ENCODE measurements around the gene GLT1D1.
A peak's percentile ranks its signal among the peaks of the same experiment; 100 is the strongest.
"Not testable (repeated sequence)": the region's sequence is repeated elsewhere in the genome, so short reads cannot be mapped to it uniquely, and the experiment has no call there.

The GLT1D1 gene

GRCh38 chr12:128850400-128850799 lies 2.9 kb upstream of the GLT1D1 start:
- DNase-seq (ENCODE audit: insufficient read length, low spot score), result no peak
- FAIRE-seq, result no peak
- TF ChIP-seq, protein P1, sequence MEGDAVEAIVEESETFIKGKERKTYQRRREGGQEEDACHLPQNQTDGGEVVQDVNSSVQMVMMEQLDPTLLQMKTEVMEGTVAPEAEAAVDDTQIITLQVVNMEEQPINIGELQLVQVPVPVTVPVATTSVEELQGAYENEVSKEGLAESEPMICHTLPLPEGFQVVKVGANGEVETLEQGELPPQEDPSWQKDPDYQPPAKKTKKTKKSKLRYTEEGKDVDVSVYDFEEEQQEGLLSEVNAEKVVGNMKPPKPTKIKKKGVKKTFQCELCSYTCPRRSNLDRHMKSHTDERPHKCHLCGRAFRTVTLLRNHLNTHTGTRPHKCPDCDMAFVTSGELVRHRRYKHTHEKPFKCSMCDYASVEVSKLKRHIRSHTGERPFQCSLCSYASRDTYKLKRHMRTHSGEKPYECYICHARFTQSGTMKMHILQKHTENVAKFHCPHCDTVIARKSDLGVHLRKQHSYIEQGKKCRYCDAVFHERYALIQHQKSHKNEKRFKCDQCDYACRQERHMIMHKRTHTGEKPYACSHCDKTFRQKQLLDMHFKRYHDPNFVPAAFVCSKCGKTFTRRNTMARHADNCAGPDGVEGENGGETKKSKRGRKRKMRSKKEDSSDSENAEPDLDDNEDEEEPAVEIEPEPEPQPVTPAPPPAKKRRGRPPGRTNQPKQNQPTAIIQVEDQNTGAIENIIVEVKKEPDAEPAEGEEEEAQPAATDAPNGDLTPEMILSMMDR (IDR thresholded peaks at IDR 0.05; ENCODE audit: insufficient read depth, missing control alignments), result no peak

DNA sequence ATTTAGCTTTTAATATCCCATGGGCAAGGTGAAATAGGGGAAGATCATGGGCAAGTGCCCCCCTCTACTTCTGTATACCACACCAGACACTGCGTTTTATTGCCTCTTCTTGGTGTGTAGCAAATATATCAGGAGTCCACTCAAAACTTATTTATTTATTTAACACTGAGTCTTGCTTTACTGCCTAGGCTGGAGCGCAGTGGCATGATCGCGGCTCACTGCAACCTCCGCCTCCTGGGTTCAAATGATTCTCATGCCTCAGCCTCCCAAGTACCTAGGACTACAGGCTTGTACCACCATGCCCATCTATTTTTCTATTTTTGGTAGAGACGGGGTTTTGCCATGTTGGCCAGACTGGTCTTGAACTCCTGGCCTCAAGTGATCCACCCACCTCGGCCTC lies 1.8 kb upstream of the GLT1D1 start:
- not testable (repeated sequence) for FAIRE-seq

DNA sequence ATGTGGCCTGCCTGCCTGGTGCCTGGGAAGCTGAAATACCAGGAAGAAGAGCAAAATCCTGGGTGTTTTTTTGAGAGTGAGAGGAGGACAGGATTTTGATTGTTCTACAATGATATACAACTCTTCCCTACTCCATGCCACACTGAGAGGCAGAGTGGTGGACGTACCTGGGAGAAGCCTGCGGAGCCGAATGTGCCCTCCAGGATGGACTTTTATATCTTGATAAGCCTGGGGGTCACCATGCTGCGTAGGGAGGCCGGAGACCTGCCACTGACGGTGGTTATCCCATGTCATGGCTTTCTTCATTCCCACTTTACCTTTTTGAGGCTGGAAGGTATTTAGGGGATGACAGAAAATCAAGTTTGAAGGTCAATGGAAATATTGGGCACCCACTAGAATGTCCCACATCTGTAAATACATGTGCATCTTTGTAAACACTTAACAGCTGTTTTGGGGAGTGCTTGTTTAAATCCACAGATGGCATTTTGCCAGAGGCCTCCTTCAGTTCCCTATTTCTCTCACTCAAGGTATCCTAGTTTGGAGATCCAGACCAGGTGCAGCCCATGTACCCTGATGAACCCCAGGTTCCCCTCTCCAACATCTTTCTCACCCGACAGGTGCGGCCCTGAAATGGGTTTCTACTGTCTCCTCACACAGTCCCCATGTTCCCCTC lies 1.1 kb upstream of the GLT1D1 start:
- FAIRE-seq, result no peak
- TF ChIP-seq, protein P1 (IDR thresholded peaks at IDR 0.05; ENCODE audit: insufficient read depth, missing control alignments), result no peak

More for the DNA sequence above, 1.8 kb upstream of the GLT1D1 start:
- not testable (repeated sequence) for DNase-seq (ENCODE audit: insufficient read length, low spot score)

DNA sequence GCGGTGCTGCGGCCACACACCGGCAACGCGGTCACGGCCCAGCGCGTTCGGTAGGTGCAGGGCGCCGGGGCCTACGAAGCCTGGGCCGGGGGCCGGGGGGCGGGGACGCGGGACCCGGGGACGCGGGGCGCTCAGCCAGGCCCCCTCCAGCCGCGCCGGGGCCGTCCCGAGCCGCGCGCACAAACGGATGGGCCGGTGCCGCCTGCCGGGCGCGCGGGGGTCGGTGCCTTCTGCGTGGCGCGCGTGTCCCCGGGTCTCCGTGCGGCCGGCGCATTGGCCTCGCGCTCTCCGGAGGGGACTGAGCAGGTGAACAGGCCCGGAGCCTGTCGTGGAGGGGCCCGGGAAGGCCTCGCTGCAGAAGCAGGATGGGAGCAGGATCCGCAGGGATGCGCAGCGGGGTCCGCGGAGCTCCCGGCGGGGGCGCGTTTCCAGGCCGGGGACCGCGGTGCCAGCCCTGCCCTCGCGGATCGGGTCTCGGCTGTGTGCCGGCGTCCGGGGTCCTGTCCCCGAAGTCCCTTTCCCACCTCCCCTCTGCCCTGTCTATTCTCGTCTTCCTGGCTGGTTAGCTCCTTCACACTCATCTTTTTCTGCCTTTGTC lies 421 bp downstream of the GLT1D1 start:
- FAIRE-seq (no peak), DNase-seq (ENCODE audit: insufficient read length, low spot score) (peak; percentile 29)
- TF ChIP-seq, protein P1 (IDR thresholded peaks at IDR 0.05; ENCODE audit: insufficient read depth, missing control alignments), result no peak

More for the DNA sequence above, 1.1 kb upstream of the GLT1D1 start:
- no peak for DNase-seq (ENCODE audit: insufficient read length, low spot score)

DNA sequence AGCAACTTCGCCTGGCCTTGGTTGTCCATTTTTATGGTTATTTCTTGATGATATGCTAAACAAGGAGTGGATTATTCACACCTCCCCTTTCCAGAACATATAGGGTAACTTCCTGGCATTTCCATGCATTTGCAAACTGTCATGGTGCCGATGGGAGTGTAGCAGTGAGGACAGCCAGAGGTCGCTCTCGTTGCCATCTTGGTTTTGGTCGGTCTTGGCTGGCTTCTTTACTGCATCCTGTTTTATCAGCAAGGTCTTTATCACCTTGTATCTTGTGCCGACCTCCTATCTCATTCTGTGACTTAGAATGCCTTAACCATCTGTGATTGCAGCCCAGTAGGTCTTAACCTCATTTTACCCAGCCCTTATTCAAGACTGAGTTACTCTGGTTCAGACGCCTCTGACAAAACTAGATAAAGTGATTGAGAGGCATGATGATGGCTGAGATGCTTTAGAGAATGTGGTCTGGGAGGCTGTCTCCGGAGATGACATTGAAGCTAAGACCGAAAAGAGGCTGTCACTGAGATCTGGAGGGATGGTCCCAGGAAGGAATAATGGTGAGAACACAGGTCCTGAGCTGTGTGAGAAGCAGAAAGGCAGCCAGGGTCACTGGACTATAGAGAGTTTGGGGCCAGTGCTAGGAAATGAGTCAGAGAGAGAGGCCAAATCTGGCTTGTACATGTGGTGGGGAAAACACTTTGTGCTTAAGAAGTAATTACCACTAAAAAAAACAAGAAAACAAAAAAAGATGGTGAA lies 2.9 kb downstream of the GLT1D1 start:
- DNase-seq (ENCODE audit: insufficient read length, low spot score) (no peak), FAIRE-seq (no peak)
- TF ChIP-seq, protein P1 (IDR thresholded peaks at IDR 0.05; ENCODE audit: insufficient read depth, missing control alignments), result no peak

DNA sequence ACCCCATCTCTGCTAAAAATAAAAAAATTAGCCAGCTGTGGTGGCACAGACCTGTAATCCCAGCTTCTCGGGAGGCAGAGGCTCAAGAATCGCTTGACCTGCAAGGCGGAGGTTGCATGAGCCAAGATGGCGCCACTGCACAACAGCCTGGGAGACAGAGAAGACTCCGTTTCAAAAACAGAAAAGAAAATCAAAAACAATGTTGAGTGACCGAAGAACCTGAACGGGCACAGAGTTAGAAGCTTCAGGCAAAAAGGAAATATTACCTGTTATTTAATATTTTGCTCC lies 3.5 kb downstream of the GLT1D1 start:
- DNase-seq (ENCODE audit: insufficient read length, low spot score) (no peak), FAIRE-seq (no peak)
- TF ChIP-seq, protein P1 (IDR thresholded peaks at IDR 0.05; ENCODE audit: insufficient read depth, missing control alignments), result no peak

GRCh38 chr12:128857133-128857763 lies 4.0 kb downstream of the GLT1D1 start:
- TF ChIP-seq, protein P1 (IDR thresholded peaks at IDR 0.05; ENCODE audit: insufficient read depth, missing control alignments), result no peak
- no peak for FAIRE-seq
- DNase-seq (ENCODE audit: insufficient read length, low spot score), result no peak

Measured in D721Med (cell line).